Measurements from ENCODE around the gene NMNAT3.
"Not testable (repeated sequence)": the region's sequence is repeated elsewhere in the genome, so short reads cannot be mapped to it uniquely, and the experiment has no call there.

Gene NMNAT3

DNA sequence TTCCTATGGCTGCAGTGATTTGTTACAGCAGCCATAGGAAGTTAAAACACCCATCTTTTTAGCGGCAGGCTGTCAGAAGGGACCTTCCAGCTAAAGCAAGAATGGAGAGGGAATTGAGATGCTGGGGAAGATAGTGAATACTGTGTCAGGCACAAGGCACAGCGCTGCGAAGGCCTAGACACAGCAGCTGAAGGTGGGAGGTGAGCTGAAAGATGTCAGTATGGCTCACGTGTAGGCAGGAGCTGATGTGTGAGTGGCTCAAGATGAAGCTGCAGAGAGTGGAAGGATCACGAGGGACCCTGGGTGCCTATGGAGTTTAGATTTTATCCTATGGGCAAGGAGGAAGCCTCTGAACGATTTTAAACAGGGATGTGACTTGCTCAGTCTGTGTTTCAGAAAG is 44.3 kb downstream of the NMNAT3 start:
- no peak for DNase-seq

DNA sequence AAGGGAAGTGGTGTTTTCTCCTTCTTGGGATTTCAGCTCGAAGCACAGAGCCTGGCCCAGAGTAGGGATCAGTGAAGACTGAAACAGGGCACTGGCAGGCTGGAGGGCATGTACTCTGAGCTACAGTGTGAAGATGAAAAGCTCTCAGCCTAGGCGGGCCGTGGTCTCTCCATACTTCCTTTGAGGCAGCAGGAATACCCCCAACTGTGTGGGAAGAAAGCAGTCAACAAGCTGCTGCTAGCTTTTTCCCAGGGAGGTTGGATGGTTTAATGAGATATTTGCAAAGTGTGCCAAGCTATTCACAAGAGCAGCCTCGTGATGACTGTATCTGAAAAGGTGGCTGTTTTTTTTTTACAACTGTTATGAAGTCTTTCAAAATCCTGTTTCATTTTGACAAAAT is 47.2 kb downstream of the NMNAT3 start:
- DNase-seq = no peak

DNA sequence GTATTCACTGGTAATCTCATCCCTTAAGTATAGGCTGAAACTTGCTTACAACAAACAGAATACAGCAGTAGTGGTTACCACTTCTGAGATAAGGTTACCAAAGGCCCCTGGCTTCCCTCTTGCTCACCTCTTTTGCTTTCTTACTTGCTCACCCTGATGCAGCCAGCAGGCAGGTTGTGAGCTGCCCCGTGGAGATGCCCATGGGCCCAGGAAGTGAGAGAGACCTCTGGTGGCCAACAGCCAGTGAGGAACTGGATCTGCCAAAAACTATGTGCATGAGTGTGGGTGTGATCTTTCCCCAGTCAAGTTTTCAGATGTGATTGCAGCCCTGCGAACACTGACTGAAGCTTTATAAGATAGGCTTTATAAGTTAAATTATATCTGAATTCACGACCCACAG is 48.7 kb downstream of the NMNAT3 start:
- no peak for DNase-seq

DNA sequence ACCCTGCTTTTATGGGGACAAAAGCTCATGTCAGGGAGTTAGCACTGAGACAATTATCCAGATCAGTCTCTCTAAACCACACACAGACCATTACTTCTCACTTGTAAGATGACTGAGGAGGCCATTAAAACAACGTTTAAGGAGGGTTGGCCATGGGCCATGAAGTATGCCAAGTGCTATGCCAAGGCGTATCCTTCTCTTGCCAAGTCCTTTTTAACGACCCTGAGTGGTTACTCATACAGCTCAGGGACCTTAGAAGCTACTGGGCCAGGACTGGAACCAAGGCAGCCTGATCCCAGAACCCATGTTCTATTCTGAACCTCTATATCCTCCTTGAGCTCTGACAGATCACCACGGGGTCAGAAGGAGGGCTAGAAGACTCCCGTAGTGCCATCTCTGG is 50.0 kb downstream of the NMNAT3 start:
- DNase-seq = no peak

DNA sequence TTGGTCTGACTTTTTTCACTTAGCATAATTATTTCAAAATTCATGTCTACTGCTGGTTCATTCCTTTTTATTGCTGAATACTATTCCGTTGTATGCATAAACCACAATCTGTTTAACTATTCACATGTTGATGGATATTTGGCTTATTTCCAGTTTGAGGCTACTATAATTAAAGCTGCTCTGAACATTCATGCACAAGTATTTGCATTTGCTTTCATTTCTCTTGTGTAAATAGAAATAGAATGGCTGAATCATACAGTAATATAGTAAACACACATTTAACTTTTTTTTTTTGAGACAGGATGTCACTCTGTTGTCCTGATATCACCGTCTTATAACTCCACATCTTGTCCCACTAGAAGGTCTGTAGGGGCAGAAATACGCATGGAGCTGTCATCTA is 57.3 kb downstream of the NMNAT3 start:
- DNase-seq = no peak

DNA sequence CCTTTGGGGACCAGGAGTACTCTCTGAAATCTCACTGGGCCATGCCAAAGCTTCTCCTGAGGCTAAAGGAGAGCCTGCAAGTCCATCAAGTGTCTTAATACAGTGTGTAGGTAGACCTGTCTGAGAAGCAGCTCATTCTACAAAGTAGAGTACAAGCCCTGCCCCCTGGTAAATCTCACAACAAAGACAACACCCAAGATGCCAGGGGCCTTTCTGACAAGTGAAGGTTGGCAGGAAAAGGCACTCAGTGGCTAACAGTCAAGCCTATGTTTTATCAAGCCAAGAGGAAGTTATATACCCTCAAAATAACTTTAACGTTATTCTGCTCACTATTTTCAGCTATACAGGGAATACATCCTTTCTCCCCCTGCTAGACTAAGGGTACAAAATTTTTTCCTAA is 58.3 kb downstream of the NMNAT3 start:
- DNase-seq = no peak

DNA sequence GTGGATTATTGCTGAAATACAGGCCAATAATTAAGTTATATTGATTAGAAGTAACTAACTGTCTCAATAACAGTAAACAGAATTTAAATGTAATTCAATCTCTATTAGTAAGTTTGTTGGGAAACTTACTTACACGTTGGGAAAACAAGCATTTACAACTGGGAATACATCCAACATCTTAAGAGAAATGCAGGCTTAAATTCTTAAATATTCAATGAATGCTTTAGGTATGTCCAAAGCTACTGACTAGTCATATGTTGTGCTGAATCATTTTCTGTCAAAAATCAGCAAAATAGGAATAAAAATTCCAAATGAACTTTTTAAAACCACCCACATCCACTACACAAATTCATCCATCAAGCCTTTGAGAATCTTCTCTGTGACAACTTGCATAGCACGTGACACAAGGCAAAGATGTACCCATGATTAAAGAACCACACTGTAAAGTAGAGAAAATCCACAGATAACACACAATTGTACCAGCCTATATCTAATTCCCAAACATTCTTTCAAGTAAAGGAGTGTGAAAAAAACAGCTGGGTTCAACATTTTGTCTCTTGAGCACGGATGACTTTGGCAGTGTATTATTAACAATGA is 60.0 kb downstream of the NMNAT3 start:
- DNase-seq = no peak

DNA sequence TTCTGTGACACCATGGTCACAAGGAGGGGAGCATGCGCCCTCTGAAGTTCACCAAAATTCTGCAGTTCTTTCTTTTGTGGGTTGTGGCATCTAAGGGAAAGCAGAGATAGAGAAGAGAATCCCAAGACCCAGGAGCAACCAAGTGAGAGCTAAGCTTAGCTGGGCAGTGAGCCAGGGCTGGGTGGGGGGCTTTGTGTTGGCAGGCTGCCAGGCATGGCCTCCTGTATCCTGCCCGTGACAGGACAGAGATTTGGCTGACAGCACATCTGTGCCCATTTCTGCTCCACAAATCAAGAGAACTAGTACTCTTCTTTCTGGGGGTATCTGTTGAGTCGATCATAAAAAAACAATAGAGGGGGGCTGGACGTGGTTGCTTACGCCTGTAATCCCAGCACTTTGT is 66.2 kb downstream of the NMNAT3 start:
- DNase-seq = no peak

DNA sequence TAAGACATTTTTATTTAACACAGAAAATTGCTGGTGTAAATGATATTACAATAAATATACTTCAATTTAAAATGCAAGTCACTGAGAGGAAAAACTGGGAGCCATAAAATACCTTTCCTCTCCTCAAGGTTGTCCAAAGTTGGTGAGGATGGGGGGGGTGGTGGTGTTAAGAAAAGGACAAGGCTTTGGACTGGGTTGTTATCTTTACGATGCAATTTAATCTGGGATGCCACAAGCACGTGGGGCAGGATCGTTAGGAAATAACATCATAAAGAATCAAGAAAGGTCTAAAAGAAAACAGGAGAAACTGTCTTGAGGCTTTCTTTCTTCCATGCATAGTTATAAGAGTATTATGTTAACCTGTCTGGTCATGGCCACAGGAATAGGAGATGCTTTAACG is 66.9 kb downstream of the NMNAT3 start:
- DNase-seq = no peak

DNA sequence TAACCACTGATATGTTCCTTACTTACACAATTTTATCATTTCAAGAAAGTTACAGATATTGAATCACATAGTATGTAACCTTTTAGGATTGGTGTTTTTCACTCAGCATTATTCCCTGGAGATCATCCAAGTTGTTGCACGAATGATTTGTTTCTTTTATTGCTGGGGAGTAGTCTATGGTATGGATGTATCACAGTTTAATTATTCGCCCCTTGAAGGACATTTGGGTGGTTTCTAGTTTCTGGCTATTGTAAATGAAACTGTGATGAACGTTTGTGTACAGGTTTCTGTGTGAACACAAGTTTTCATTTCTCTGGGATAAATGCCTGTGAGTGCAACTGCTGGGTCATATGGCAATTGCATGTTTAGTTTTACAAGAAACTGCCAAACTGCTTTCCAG is 68.8 kb downstream of the NMNAT3 start:
- DNase-seq = no peak

DNA sequence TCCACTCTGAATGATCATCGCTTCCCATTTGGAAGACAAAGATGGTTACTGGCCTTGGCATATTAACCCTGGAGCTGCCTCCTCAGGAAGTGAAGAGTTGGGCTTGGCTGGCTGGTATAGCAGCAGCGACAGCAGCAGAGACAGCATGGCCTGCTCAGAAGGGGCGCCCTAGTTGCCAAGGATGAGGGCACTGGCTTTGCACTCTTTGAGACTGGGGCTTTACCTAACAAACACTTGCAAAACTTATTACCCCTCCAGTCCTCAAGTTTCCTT is 69.7 kb downstream of the NMNAT3 start:
- DNase-seq = no peak

DNA sequence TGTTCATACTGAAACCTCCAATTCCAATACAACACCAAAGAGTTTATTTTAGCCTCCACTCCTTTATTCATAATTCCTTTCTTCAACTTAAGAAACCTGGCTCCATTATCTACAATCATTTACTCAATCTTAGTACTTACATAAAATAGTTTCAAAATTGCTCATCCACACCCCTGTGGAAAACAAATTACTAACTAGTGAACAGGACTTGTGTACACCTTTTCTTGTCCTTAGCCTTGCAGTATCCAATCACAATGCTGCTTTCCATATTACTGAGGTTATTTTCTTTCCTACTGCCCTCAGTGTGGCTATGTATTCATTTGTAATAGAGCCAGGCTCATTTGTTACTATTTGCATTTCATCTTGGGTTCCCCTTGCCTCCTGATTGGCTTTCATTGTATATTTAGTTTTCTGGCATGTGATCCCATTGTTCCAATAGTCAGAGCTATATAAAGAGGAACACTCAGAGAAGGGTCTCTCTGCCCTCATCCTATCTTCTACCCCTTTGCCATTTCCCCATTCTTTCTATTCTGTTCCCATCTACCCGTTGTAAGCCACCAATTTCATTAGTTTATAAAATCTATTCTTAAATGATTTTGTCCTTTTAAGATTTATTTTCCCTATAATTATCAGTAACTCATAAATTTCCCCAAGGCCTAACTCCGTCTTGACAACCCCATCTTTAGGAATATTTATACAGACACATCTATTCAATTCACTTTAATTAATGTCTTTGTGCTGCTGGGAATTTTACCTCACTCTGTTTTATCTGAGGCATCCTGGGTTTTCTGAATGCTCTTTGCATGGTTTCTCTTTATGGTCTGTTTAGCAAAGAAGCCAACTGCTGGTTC is 70.3 kb downstream of the NMNAT3 start:
- no peak for DNase-seq

DNA sequence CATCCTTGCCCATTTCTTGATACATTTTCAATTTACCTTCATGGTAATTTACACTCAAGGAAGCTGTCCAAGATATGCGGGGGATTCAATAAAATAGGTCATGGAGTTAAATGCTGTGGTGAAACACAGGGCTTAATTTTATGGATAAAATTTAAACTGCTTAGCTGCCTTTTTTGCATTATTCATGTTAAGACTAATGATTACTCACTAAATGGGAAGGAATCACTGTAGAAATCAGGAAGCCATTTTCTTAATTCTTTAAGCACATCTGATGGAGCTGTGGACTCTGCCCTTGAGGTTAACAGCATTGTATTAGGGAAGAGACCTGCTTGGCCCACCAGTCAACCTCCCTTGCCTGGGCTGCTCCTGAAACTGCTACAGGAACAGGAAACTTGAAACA is 75.8 kb downstream of the NMNAT3 start:
- no peak for DNase-seq

DNA sequence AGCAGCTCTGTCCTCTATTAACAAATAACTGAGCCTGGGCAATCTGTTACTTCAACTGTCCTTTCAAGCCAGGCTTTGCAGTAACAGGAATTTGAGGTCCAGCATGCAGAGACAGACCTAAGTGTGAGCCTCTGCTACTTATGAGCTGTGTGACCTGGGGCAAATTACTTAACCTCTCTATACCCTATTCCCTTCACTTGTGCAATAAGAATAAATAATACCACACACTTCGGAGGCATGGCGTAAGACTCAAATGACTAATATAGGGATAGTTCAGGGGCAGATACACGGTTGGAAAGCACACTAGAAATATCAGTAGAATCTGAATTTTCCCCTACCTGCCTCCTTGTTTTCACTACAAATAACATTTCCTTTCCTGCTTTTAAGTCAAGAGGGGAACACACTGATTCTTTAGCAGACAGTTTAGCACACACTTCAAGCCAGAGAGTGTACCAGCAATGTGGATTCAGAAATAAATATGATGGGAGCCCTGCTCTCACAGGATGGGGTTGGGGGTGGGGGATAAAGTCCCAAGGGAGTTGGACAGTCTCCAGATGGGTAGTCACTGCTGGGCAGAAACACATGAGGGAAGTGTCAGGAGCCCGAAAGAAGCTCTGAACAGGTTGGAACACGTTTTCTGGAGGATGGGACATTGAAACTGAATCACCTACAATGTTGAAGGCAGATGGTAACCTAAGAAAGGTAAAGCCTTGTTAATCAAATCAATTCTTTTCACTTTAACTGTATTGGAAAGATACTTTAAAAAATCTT is 76.4 kb downstream of the NMNAT3 start:
- no peak for DNase-seq

DNA sequence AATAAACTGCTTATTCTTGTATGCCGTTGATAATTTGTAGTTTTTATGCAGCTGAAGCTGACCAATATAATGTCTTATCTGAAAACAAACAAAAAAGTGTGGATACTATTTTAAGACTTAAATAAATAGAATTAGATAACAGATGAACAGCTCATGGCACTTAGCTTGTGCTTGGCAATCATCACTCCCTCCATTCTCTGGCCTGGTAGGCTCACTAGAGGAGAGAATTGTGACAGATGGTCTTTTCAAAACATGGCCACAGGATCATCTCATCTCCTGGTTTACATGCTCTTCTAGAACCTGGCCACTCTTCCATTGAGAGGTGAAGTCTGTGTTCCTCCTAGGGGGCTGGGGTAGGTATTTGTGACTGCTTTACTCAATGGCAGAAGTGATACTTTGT is 79.8 kb downstream of the NMNAT3 start:
- DNase-seq = no peak

DNA sequence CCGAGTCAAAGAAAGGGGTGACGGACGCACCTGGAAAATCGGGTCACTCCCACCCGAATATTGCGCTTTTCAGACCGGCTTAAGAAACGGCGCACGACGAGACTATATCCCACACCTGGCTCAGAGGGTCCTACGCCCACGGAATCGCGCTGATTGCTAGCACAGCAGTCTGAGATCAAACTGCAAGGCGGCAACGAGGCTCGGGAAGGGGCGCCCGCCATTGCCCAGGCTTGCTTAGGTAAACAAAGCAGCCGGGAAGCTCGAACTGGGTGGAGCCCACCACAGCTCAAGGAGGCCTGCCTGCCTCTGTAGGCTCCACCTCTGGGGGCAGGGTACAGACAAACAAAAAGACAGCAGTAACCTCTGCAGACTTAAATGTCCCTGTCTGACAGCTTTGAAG is 86.6 kb downstream of the NMNAT3 start:
- DNase-seq = not testable (repeated sequence)

DNA sequence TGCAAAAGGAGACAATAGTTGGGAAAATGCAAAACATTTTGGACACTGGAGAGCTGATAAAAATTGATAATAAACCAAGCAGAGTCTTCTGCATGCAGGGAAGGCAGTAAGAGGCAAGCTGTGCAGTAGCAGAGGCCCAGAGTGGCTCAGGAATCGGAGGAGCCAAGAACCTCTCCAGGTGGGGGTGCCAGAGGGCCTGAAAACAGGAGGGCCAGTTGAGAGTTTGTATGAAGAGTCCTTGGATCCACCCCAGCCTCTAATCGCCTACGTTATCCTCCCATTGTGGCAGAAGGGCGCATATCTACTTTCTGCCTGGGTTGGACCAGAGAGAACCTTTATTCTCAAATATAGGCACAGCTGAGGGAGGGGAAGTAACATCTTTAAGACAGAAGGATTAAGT is 89.3 kb downstream of the NMNAT3 start:
- DNase-seq = no peak

DNA sequence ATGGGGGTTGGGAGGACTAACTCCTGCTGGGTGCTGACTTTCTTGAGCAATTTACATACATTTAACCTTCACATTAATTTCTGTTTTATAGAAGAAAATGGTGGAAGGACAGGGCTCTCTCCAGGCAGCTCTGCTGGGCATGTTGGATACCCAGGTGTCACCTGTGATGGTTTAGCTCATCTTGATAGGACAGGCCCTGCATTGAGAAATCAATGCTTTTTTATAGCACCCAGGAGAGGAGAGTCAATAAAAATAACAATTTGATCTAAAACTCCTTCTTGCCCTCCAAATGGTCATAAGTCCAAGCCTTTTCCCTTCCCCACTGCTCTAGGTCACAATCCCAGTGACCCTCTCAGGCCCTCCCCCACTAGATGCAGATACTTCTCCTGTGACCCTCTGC is 90.0 kb downstream of the NMNAT3 start:
- DNase-seq = no peak

DNA sequence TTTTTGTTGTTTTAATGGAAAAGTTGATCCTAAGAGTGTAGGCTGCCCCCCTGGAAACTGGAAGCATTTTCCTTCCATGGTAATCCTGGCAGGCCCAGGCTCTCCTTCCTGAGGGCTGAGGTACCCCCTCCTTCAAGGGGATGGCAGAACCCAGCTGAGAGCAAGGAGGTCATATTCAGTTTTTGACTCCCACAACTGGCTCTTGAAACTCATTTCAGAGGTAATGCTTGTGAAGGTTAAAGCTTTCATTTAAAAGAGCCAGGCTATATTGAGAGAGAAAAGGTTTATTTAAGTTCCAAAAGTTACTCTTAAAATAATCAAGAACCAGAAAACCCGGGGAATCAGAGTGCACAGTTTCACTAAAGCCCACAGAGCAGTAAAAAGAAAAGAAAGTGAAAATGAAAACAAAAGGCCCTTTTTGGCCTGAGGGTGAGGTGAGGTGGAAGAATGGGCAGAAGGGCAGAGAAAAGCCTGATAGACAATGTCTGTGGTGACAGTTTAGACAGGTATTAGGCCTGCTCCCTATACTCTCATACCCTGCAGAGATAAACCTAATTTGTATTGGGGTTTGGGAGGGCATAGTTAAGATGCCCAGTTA is 91.3 kb downstream of the NMNAT3 start:
- DNase-seq = no peak

DNA sequence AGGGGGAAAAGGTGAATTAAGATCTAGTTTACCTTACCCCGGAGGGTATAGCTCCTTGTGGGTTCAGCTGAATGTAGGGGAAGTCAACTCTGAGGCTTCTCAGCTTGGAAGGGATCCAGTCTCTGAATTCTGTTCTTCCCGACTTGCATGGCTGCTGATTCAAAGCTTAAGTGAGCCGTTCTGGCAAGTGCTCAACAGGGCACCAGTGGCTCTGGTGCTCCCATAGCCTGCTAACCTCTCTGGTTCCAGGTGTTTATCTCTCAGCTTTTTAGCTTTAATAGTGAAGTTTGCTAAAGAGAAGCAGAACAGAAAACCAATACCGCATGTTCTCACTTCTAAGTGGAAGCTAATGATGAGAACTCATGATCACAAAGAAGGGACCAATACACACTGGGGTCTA is 92.0 kb downstream of the NMNAT3 start:
- no peak for DNase-seq

DNA sequence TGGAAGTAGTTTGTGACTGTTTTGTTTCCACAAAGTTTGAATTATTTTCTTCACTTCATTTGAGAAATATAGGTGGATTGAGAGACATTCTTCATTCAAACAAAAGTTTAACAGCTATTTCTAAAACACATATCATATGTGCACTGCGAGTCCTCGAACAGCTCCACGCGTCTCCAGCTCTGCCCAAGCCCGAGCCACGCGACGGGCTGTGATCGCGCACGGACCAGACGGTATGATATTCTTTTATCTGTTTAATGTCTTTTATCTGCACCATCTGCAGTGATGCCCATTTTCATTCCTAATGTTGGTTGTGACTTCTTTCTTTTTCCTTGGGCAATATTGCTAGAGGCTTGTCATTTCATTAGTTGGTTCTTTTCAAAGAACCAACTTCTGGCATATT is 94.1 kb downstream of the NMNAT3 start:
- DNase-seq = not testable (repeated sequence)

DNA sequence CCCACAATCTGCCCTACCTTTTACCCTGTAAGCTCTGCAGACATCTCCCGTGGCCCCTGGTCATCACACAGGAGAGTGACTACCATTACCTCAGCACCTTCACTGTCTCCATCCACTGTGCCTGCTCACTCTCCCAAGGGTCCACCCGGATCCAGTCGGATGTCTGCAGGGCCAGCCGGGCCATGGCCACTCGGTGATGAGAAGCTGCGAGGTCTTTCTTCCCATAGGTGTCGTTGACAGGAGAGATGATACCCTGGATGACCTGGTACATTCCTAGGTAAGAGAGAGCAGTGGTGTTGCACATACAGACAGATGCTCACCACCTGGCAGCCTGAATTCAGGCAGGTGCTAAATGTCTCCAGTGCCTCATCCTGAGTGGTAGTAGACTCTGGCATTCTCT is 99.0 kb downstream of the NMNAT3 start:
- DNase-seq = no peak

DNA sequence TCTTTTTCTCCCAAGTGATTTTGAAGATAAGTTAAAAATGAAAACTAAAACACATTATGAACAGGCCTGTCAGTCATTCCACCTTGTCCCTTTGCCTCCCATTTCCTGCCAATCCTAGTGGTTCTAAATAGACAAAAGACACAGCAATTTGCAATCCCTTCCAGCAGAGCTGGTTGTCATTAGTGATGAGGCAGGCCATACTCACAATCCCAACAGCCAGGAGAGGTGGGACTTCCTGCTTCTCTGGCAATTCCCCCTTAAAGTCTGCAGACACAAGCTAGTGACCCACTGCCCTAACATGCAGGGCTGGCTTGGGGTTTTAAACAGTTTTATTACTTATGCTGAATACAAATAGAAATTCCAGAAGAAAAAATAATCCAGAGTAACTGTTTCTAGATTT is 99.9 kb downstream of the NMNAT3 start:
- no peak for DNase-seq

DNA sequence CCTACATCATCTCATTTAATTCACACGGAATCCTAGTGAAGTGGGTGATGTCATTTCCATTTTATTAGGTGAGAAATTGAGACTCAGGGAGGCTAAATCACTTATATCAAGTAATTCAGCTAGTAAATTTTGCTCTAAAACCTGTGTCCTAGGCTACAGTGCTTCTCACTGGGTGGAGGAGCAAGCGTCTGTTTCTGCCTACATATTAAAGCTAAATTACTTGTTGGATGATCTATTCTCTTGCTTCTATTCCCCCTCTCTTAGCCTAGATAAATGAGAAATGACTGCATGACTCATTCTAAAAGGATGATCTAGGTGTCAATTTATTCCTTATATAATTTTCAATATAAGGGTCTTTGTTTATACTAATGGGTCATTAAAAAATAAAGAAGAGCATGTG is 100.4 kb downstream of the NMNAT3 start:
- no peak for DNase-seq
